Endothelial cell of umbilical vein (primary cell): Measurements from ENCODE around the gene ZBTB22. TPM values are rescaled to one million over a fixed set of nuclear protein-coding genes. Genes with fewer than 3 reads are reported as not detected.

Source experiments
- BruUV-seq: library from RNA; stranded (reverse); fragments of 400-500 nt; replicated peaks from 2 replicates; lab custom pipeline; 2021; lab: Mats Ljungman, UMichigan
- CTCF ChIA-PET: fragments of 300-600, 350-600 bp; sonication (Branson Sonifier 250); formaldehyde crosslinking; loops from one replicate; lab custom pipeline; 2021; ENCODE audit warnings: antibody characterized with exemption, inconsistent platforms; lab: Charles Lee
- POLR2A ChIA-PET: fragments of 300-600, 350-600 bp; sonication (Branson Sonifier 250); formaldehyde crosslinking; loops from one replicate; lab custom pipeline; 2021; ENCODE audit warnings: antibody characterized with exemption, inconsistent platforms; lab: Charles Lee
- DNase-seq: peaks from one replicate; pipeline ENCODE4 v3.0.0-alpha.2; 2011; ENCODE audit warnings: low read depth, low spot score
- FAIRE-seq: peaks from 2 replicates; lab custom pipeline; 2011; peaks lifted over from hg19 to GRCh38; lab: Jason Lieb, UNC
- H2AFZ ChIP-seq: 2 replicates; pipeline ENCODE4 v1.6.0; 2012; ENCODE audit warnings: low read depth, low read length, control low read depth, inconsistent platforms
- H3K27ac ChIP-seq: 2 replicates; pipeline ENCODE4 v1.5.1; 2011; ENCODE audit warnings: low read depth, mild to moderate bottlenecking, control low read depth, low read length, moderate library complexity; ENCODE audit not compliant: insufficient read depth
- H3K27me3 ChIP-seq, 2 experiments: 2 replicates each; pipeline versions ENCODE4 v1.6.0 to v1.6.1; 2011; ENCODE audit warnings: low read length in 2 of 2, mixed read lengths in 1 of 2; ENCODE audit not compliant: control insufficient read depth in 2 of 2, insufficient read depth in 2 of 2
- H3K36me3 ChIP-seq, 2 experiments: 2 replicates in 1 of 2; 3 replicates in 1 of 2; pipeline ENCODE4 v1.5.1; 2011; ENCODE audit warnings: low read length in 2 of 2, mild to moderate bottlenecking in 1 of 2, moderate library complexity in 1 of 2; ENCODE audit not compliant: control insufficient read depth in 2 of 2, insufficient read depth in 2 of 2; ENCODE audit errors: extremely low read depth in 1 of 2
- H3K4me1 ChIP-seq: 3 replicates; pipeline ENCODE4 v1.5.1; 2011; ENCODE audit warnings: mild to moderate bottlenecking, low read length; ENCODE audit not compliant: control insufficient read depth, insufficient read depth; ENCODE audit errors: extremely low read depth
- H3K4me2 ChIP-seq: 2 replicates; pipeline ENCODE4 v1.6.1; 2011; ENCODE audit warnings: low read length, control low read depth, mixed read lengths; ENCODE audit not compliant: insufficient read depth
- H3K4me3 ChIP-seq, 3 experiments: fragments of 200-600 bp in 1 of 3; sonication (generic), shearing (Covaris generic) in 1 of 3; replicated peaks in 1 of 3; 2 replicates each; pipeline ENCODE4 v1.5.1; 2011 to 2016; ENCODE audit warnings: control low read depth in 3 of 3, low read length in 3 of 3, mild to moderate bottlenecking in 2 of 3, inconsistent platforms in 1 of 3, low read depth in 1 of 3, moderate library complexity in 1 of 3; ENCODE audit not compliant: insufficient read depth in 1 of 3
- H3K79me2 ChIP-seq: 2 replicates; pipeline ENCODE4 v1.6.0; 2012; ENCODE audit warnings: low read length, inconsistent platforms; ENCODE audit not compliant: control insufficient read depth, insufficient read depth
- H3K9ac ChIP-seq: replicated peaks from 2 replicates; pipeline ENCODE3; 2011; ENCODE audit warnings: low read length, control low read depth; ENCODE audit not compliant: insufficient read depth; ENCODE audit errors: extremely low read depth
- H3K9me1 ChIP-seq: replicated peaks from 3 replicates; pipeline ENCODE4 v1.6.0; 2011; ENCODE audit warnings: mild to moderate bottlenecking, low read length; ENCODE audit not compliant: control insufficient read depth, insufficient read depth; ENCODE audit errors: extremely low read depth
- H3K9me3 ChIP-seq: replicated peaks from 2 replicates; pipeline ENCODE4 v1.5.1; 2012; ENCODE audit warnings: low read length, inconsistent platforms; ENCODE audit not compliant: control insufficient read depth, insufficient read depth
- H4K20me1 ChIP-seq: replicated peaks from 2 replicates; pipeline ENCODE3; 2011; ENCODE audit warnings: mild to moderate bottlenecking, low read length; ENCODE audit not compliant: control insufficient read depth, insufficient read depth; ENCODE audit errors: extremely low read depth
- CTCF ChIP-seq, 2 donors: IDR thresholded peaks; 1 replicate in 1 of 2; 2 replicates in 1 of 2; pipeline ENCODE4 v1.5.1; 2011; ENCODE audit warnings: low read length in 2 of 2, mild to moderate bottlenecking in 2 of 2, moderate library complexity in 2 of 2, control low read depth in 1 of 2, inconsistent platforms in 1 of 2, low read depth in 1 of 2; ENCODE audit not compliant: insufficient read depth in 1 of 2; ENCODE audit errors: extremely low read depth in 1 of 2
- EZH2 ChIP-seq: IDR thresholded peaks from 2 replicates; pipeline ENCODE4 v1.6.1; 2012; ENCODE audit warnings: borderline replicate concordance, low read depth, mild to moderate bottlenecking, moderate library complexity, low read length, inconsistent platforms; ENCODE audit not compliant: severe bottlenecking
- MAX ChIP-seq: IDR thresholded peaks from 2 replicates; pipeline ENCODE4 v1.6.1; 2011; ENCODE audit not compliant: insufficient read depth, insufficient read length
- MYC ChIP-seq: IDR thresholded peaks from one replicate; pipeline ENCODE4 v1.6.1; 2011; ENCODE audit warnings: mild to moderate bottlenecking, low read depth, low read length
- POLR2A ChIP-seq: IDR thresholded peaks from 2 replicates; pipeline ENCODE4 v1.6.1; 2012; ENCODE audit warnings: low read depth, mild to moderate bottlenecking, control low read depth, low read length
- dilution Hi-C: fragments of 300-500 bp; cut with MboI; formaldehyde crosslinking; loops from one replicate; pipeline ENCODE4 v1.15.0; 2019; ENCODE audit warnings: low sequenced_read_pairs; ENCODE audit not compliant: extremely low pct_ligation_motif_present
- intact Hi-C: fragments of 100-400 bp; cut with micrococcal nuclease; formaldehyde crosslinking; loops from one replicate; pipeline ENCODE4 v1.10.0; 2022
- polyA plus RNA-seq, 4 experiments: library from polyadenylated mRNA; depleted of rRNA in 3 of 4; stranded (reverse) in 3 of 4; unstranded in 1 of 4; fragments of >200 nt; gene quantifications; 2 replicates each; pipeline versions ENCODE4 v1.2.1 to v1.2.3, GENCODE V29; 2011 to 2012; ENCODE audit warnings: missing spikeins in 1 of 4
- total RNA-seq: library from RNA; stranded (reverse); gene quantifications from 2 replicates; pipeline ENCODE4 v1.2.3, GENCODE V29; 2021

Gene ZBTB22
- total and polyA plus RNA-seq, 2 donors (not counting 3 experiments of a cell fraction or from before 2014, with no cell fraction given) = 12.6 to 15.4 TPM

DNA sequence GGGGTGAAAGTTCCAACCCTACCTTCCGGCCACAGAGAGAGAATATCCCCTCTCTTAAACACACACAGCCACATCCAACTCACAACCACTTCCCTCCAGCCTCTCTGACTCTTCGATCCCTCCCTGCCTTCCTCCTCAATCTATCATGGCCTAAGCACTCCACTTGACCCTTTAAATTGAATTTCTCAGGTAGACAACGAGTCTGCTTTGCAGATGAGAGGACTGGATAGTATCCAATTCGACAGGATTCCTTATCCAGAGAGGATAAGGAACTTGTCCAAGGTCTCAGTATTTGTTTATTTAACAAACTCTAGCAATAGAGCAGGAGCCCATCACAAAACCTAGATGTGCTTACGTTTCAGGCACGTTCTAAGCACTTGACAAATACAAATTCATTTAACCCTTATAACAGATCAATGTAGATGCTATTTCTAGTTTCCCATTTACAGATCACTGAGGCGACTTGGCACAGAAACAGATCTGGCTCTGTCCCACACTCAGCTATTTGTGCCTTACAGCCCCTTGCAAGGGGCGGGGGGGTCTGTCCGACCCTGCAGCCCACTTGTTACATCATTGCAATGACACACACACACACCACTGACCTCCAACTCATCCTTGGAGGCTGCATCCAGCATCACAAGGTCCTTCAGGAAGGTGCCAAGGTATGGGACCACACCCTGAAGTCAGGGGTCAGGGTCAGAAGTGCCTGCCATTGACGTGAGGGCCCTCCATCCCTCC, 23.3 kb downstream of the ZBTB22 start:
- FAIRE-seq (no peak), DNase-seq (no peak)
- no peaks in the 10 kb centered on the region for H3K9me1 ChIP-seq
- BruUV-seq = no TSS peak
- peaks cover 19% of the 10 kb centered on the region for H3K79me2 ChIP-seq
- no peak overlapping the region for H2AFZ ChIP-seq
- H3K27ac ChIP-seq = no peak overlapping the region
- intact Hi-C loops (no loop called here), dilution Hi-C loops (no loop called here)
- TF ChIP-seq EZH2 (no peak), MAX (no peak), MYC (no peak), POLR2A (no peak), CTCF (IDR thresholded peaks at IDR 0.05; ENCODE audit: extremely low read depth in 1 of 2, insufficient read depth in 1 of 2, low read depth in 1 of 2, low read length in 2 of 2) (no peak)
- H3K9ac ChIP-seq = no peak overlapping the region
- ChIA-PET POLR2A (no interaction called here), CTCF (interaction anchor here (1.4 kb wide), 1 partner anchor 17 kb away, joined by 3 read pairs; the partner anchor contains the start of gene B3GALT4)
- no peaks in the 10 kb centered on the region for H3K9me3 ChIP-seq
- H3K4me2 ChIP-seq = no peak overlapping the region
- H3K4me1 ChIP-seq = peaks cover 16% of the 10 kb centered on the region
- no peaks in the 10 kb centered on the region for H4K20me1 ChIP-seq
- no peaks in the 10 kb centered on the region for H3K27me3 ChIP-seq
- no peak overlapping the region for H3K4me3 ChIP-seq
- H3K36me3 ChIP-seq = peaks cover 7 to 33% of the 10 kb centered on the region in 2 experiments
